A673 (cell line): ENCODE data around the gene LRP1B.

ENCODE experiments used
- CTCF ChIP-seq: fragments of 300-800, 200-600 bp; sonication (generic); conservative IDR thresholded peaks from 2 replicates; pipeline ENCODE4 v1.5.1; 2017; ENCODE audit warnings: low read depth, mild to moderate bottlenecking, antibody characterized with exemption, low read length, moderate library complexity, mixed read lengths
- EZH2 ChIP-seq: fragments of 200-600 bp; sonication (generic); IDR thresholded peaks from 2 replicates; pipeline ENCODE4 v1.6.1; 2017; ENCODE audit warnings: borderline replicate concordance, low read depth, mild to moderate bottlenecking, mixed read lengths, antibody characterized with exemption, low read length; ENCODE audit not compliant: poor library complexity, severe bottlenecking

- TF ChIP-seq CTCF (no peak), EZH2 (no peak)
Observed at GRCh38 chr2:141105763-141106162, 1025.1 kb downstream of the LRP1B start.
